HG03196 (cell line): Measurements from ENCODE around the gene HLA-DPA1.

Source experiments
- ATAC-seq: cut with Tn5 transposase; IDR thresholded peaks from one replicate; pipeline ENCODE4 v1.9.1; 2021; ENCODE audit not compliant: unreplicated experiment

HLA-DPA1 gene

DNA sequence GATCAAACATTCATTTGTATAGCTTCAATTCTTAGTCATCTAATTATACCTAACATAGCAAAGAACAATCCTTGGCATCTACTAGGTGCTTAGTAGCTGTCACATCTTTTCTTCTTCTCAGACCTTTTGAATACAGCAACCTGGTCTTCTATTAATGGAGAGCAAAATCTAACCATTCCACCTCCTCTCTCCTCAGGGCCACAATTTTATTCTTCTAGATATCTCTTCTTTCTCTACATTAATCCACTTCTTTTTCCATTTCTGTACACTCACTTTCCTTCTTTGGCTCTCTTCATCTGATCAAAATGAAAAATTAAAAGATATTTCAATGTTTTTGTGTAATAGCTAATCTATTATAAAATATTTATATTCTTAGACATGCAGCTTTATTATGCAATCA, 55.0 kb downstream of the HLA-DPA1 start:
- ATAC-seq = no peak

DNA sequence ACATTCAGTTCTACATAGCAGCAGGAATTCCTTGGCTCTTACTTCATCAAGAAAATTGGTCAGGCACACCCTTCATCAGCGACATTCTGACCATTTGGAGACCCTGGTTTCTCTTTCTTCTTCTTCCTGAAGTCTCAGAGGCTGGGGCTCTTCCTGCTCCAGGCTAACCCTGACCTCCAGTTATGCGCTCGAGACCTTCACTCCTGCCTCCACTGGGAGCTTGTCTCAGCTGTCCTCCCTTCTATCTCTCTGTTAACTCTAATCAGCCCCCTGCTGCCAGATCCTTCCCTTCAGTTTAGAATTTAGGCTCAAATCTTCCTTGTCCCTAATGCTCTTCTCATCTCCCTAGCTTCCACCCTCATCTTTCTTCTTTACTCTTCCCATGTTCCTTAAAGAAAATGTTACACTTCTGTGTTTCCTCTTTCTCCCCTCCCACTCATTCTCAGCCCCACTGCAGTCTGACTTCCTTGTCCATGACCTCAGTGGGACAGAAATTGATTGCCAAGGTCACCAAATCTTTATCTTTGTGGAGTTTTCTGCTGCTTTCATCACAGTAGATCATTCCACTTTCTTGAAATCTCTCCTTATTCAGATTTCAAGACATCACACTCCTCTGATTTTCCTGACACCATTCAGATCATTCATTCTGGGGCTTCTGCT, 55.6 kb downstream of the HLA-DPA1 start:
- no peak for ATAC-seq

- ATAC-seq = no peak
Measured at GRCh38 chr6:33017018-33017417, 56.4 kb downstream of the HLA-DPA1 start.

DNA sequence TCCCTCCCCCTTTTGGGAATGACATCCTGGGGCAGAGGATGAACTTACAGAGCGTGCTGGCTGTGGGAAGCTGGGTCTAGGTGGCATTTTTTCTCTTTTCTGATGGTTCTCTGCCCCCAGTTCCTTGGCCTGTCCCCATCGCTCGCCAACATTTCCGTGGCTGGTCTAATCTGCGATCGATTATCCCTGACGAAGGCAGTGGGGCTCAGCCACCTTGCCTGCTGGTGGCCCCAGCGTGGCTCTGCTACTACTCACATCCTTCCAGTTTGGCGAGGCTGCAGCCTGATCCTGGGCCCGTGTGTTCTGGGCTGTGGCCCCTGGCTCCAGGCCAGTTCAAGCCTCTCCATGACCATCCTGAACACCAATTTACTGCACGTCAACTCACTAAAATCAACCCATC, 57.7 kb downstream of the HLA-DPA1 start:
- no peak for ATAC-seq

DNA sequence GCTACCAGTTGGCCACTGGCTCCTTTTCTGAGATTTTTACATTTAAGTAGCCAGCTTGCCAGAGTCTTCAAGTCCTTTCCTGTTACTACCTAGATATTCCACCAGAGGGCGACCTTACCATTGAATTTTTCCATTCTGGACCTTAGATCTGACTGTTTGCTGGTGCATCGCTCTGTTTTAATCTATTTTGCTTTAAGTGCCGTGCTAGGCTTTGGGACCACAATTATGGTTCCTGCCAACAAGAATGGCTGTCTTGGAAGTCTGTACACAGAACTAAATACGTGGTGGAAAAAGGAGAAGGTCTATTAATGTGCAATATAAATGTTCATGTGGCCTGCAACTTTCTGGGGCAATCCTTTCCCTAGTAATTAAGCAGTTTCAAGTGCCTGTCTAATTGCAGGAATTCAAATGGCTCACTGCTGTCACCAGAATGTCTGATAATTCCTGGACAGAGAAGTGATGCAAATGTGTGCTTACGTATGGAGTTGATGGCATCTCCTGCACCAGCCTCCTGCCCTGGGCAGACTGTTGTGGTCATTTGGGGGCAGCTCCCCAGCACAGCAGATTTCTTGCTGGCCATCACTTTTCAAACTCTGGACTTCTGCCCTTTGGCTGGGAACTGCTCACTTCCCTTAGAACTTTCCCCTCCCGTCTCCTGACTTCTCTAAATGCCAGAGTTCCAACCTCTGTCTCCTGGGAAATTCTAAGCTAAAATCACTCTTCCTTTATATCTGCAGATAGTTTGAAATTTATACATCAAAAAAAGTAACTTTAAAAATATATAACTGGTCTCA, 58.4 kb downstream of the HLA-DPA1 start:
- no peak for ATAC-seq
